Natural killer cell (primary cell): ENCODE results near the gene C19orf81. TPM values are rescaled to one million over a fixed set of nuclear protein-coding genes. Genes with fewer than 3 reads are reported as not detected.

Experiments used
- ATAC-seq, 3 donors: fragments of 150-1000 bp in 2 of 3; fragments of 200-7000 bp in 1 of 3; cut with Tn5 transposase; 1 replicate in 1 of 3; 2 replicates in 2 of 3; pipeline ENCODE4 v1.10.0; 2021; ENCODE audit warnings: mild to moderate bottlenecking in 2 of 3, moderate library complexity in 2 of 3
- DNase-seq, 2 donors: peaks; one replicate each; pipeline versions ENCODE4 v3.0.0 to v3.0.0-alpha.2; 2013 to 2021; ENCODE audit warnings: mixed read lengths in 1 of 2
- H3K27ac ChIP-seq: one replicate; pipeline ENCODE4 v1.5.1; 2013; ENCODE audit warnings: mild to moderate bottlenecking, low read length
- H3K27me3 ChIP-seq: one replicate; pipeline ENCODE4 v1.6.1; 2013; ENCODE audit warnings: low read length; ENCODE audit not compliant: control insufficient read depth, insufficient read depth
- H3K36me3 ChIP-seq: one replicate; pipeline ENCODE4 v1.6.1; 2013; ENCODE audit warnings: low read length; ENCODE audit not compliant: control insufficient read depth, insufficient read depth
- H3K4me1 ChIP-seq: one replicate; pipeline ENCODE4 v1.6.1; 2013; ENCODE audit warnings: low read length; ENCODE audit not compliant: control insufficient read depth, insufficient read depth
- H3K4me3 ChIP-seq: one replicate; pipeline ENCODE4 v1.5.1; 2013; ENCODE audit warnings: low read length
- H3K9me3 ChIP-seq: one replicate; pipeline ENCODE4 v1.6.1; 2013; ENCODE audit warnings: low read length; ENCODE audit not compliant: control insufficient read depth, insufficient read depth
- H3K27ac Mint-ChIP-seq, 2 donors: one replicate each; pipeline ENCODE4 v1.8.0; 2022; ENCODE audit warnings: mild to moderate bottlenecking in 2 of 2, mixed read lengths in 2 of 2, moderate library complexity in 1 of 2
- H3K27me3 Mint-ChIP-seq, 2 donors: one replicate each; pipeline ENCODE4 v1.8.0; 2022; ENCODE audit warnings: low read depth in 2 of 2, mixed read lengths in 2 of 2
- H3K36me3 Mint-ChIP-seq: one replicate; pipeline ENCODE4 v1.8.0; 2022; ENCODE audit warnings: mixed read lengths
- H3K4me1 Mint-ChIP-seq, 2 donors: one replicate each; pipeline ENCODE4 v1.8.0; 2022; ENCODE audit warnings: mixed read lengths in 2 of 2
- H3K4me3 Mint-ChIP-seq: one replicate; pipeline ENCODE4 v1.8.0; 2022; ENCODE audit warnings: mild to moderate bottlenecking, moderate library complexity, mixed read lengths
- H3K9me3 Mint-ChIP-seq, 2 donors: one replicate each; pipeline ENCODE4 v1.8.0; 2022; ENCODE audit warnings: mixed read lengths in 2 of 2
- CTCF ChIP-seq: fragments of 200-600 bp; IDR thresholded peaks from one replicate; pipeline ENCODE4 v1.8.0; 2022; ENCODE audit warnings: antibody characterized with exemption
- WGBS: methylation state at CpG from one replicate; pipeline ENCODE4 v1.1.7; 2013; ENCODE audit warnings: missing lambda C conversion rate; ENCODE audit not compliant: insufficient coverage; 5-methylcytosine and 5-hydroxymethylcytosine counted together
- intact Hi-C: fragments of 100-400 bp; cut with micrococcal nuclease; formaldehyde crosslinking; loops from one replicate; pipeline ENCODE4 v1.14.2; 2022
- total RNA-seq, 4 donors: library from RNA; stranded (reverse); fragments of 120-200 nt in 1 of 4; gene quantifications; one replicate each; pipeline versions ENCODE4 v1.2.3 to v1.2.4, GENCODE V29; 2013 to 2022

C19orf81 gene
- total RNA-seq, 3 donors from 2014 or later (not counting 1 experiment from before 2014, with no cell fraction given) = not detected

DNA sequence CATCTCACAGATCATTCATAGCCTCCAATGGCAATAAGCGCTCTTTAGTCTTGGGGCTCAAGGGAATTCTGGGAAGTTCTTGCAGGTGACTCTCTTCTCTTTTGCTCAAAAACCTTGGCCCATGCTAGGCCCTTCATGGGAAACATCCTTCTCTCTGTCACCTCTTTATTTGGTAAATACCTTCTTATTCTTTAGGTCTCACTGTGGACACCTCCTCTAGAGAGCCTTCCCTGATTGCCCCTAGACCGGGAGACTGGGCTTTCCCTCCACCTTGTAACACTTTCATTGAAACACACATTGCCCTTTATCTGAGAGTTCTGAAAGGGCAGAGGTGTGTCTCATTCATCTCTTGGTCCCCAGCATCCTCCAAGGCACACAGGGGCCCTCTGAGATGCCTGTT, 1.9 kb downstream of the C19orf81 start:
- H3K4me3 Mint-ChIP-seq = no peak overlapping the region
- WGBS = 81% methylated on average over 2 of the region's 2 CpGs
- H3K27ac Mint-ChIP-seq = no peak overlapping the region
- H3K27me3 Mint-ChIP-seq = peaks cover 33 to 35% of the 10 kb centered on the region in 2 donors
- no peaks in the 10 kb centered on the region for H3K4me1 Mint-ChIP-seq
- peaks cover 5% of the 10 kb centered on the region for H3K36me3 Mint-ChIP-seq
- ATAC-seq (no peak), DNase-seq (no peak)
- H3K4me1 ChIP-seq = no peaks in the 10 kb centered on the region
- intact Hi-C loops = no loop called here
- no peaks in the 10 kb centered on the region for H3K36me3 ChIP-seq
- peaks cover 9% of the 10 kb centered on the region for H3K27me3 ChIP-seq
- H3K9me3 Mint-ChIP-seq = peaks cover 0 to 4% of the 10 kb centered on the region in 2 donors
- H3K4me3 ChIP-seq = no peak overlapping the region
- no peak overlapping the region for H3K27ac ChIP-seq
- no peak for TF ChIP-seq CTCF
- H3K9me3 ChIP-seq = peaks cover 8% of the 10 kb centered on the region

- Histone ChIP-seq H3K36me3 (no peaks in the 10 kb centered on the region), H3K4me3 (no peak overlapping the region), H3K4me1 (peaks cover 2% of the 10 kb centered on the region), H3K27me3 (peaks cover 9% of the 10 kb centered on the region), H3K9me3 (peaks cover 8% of the 10 kb centered on the region), H3K27ac (no peak overlapping the region)
- Mint-ChIP-seq H3K4me3 (no peak overlapping the region), H3K4me1 (peaks cover 4 to 6% of the 10 kb centered on the region in 2 donors), H3K36me3 (peaks cover 5% of the 10 kb centered on the region), H3K27ac (no peak overlapping the region), H3K27me3 (peaks cover 37 to 38% of the 10 kb centered on the region in 2 donors), H3K9me3 (peaks cover 0 to 4% of the 10 kb centered on the region in 2 donors)
- WGBS = 98% methylated on average over 4 of the region's 6 CpGs
- DNase-seq (no peak), ATAC-seq (no peak)
- intact Hi-C loops = no loop called here
- no peak for TF ChIP-seq CTCF
Measured at GRCh38 chr19:50652722-50653121, 3.5 kb downstream of the C19orf81 start.

DNA sequence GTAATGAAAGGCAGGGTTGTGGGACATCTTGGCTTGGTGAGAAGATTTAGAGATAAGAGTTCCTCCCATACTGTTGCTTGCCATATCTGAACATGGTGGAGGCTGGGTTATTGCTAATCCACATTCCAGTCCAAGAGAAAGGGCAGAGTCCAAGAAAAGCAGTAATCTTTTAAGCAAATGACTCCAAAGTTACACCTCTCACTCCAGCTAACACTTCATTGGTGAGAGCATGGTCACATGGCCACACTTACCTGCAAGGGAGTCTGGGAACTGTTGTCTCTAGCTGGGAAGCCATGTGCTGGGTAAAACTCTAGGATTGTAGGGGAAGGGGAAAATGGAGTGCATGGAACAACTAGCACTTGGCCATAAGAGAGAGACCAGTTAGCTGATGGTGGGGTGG, 5.6 kb downstream of the C19orf81 start:
- peaks cover 32 to 46% of the 10 kb centered on the region in 2 donors for H3K27me3 Mint-ChIP-seq
- H3K9me3 Mint-ChIP-seq = peaks cover 5 to 8% of the 10 kb centered on the region in 2 donors
- H3K27me3 ChIP-seq = peaks cover 14% of the 10 kb centered on the region
- H3K9me3 ChIP-seq = peaks cover 14% of the 10 kb centered on the region
- H3K4me1 Mint-ChIP-seq = peaks cover 14% of the 10 kb centered on the region in 2 donors
- H3K27ac ChIP-seq = no peak overlapping the region
- intact Hi-C loops = no loop called here
- H3K27ac Mint-ChIP-seq = no peak overlapping the region
- no peak for ATAC-seq
- H3K36me3 Mint-ChIP-seq = peaks cover 5% of the 10 kb centered on the region
- H3K4me3 Mint-ChIP-seq = no peak overlapping the region
- no peak for TF ChIP-seq CTCF
- DNase-seq = no peak
- H3K4me3 ChIP-seq = no peak overlapping the region
- no peaks in the 10 kb centered on the region for H3K36me3 ChIP-seq
- H3K4me1 ChIP-seq = peaks cover 18% of the 10 kb centered on the region

GRCh38 chr19:50657222-50657669, 8.0 kb downstream of the C19orf81 start:
- TF ChIP-seq CTCF = no peak
- Histone ChIP-seq H3K4me1 (peaks cover 18% of the 10 kb centered on the region), H3K4me3 (no peak overlapping the region), H3K36me3 (no peaks in the 10 kb centered on the region), H3K27ac (no peak overlapping the region), H3K27me3 (peaks cover 14% of the 10 kb centered on the region), H3K9me3 (peaks cover 14% of the 10 kb centered on the region)
- 67% methylated on average over 6 of the region's 6 CpGs for WGBS
- Mint-ChIP-seq H3K27ac (peak overlapping the region; percentile 64 to 87), H3K27me3 (peaks cover 44 to 50% of the 10 kb centered on the region in 2 donors), H3K4me1 (peaks cover 14% of the 10 kb centered on the region in 2 donors), H3K4me3 (peak overlapping the region; percentile 76), H3K9me3 (peaks cover 5 to 8% of the 10 kb centered on the region in 2 donors), H3K36me3 (peaks cover 5% of the 10 kb centered on the region)
- DNase-seq (no peak), ATAC-seq (no peak)
- intact Hi-C loops = no loop called here
